Fibroblast of lung (primary cell): ENCODE measurements around the gene PPP3R2. TPM values are rescaled to one million over a fixed set of nuclear protein-coding genes. Genes with fewer than 3 reads are reported as not detected.

Source experiments
- DNase-seq, 2 donors: peaks; one replicate each; pipeline versions ENCODE4 v3.0.0 to v3.0.0-alpha.2; 2010; ENCODE audit warnings: low read depth in 2 of 2
- H2AFZ ChIP-seq: 2 replicates; pipeline ENCODE4 v1.5.1; 2012; ENCODE audit warnings: low read length, control low read depth, inconsistent platforms
- H3K27ac ChIP-seq: 2 replicates; pipeline ENCODE4 v1.5.1; 2011; ENCODE audit warnings: low read length, control low read depth; ENCODE audit not compliant: insufficient read depth
- H3K27me3 ChIP-seq: 2 replicates; pipeline ENCODE4 v1.5.1; 2011; ENCODE audit warnings: mild to moderate bottlenecking, low read length; ENCODE audit not compliant: control insufficient read depth, insufficient read depth
- H3K36me3 ChIP-seq: 2 replicates; pipeline ENCODE4 v1.5.1; 2011; ENCODE audit warnings: low read length; ENCODE audit not compliant: control insufficient read depth, insufficient read depth
- H3K4me1 ChIP-seq: 2 replicates; pipeline ENCODE4 v1.5.1; 2011; ENCODE audit warnings: low read length; ENCODE audit not compliant: control insufficient read depth, insufficient read depth; ENCODE audit errors: extremely low read depth
- H3K4me2 ChIP-seq: 2 replicates; pipeline ENCODE4 v1.5.1; 2011; ENCODE audit warnings: low read length, control low read depth; ENCODE audit not compliant: insufficient read depth; ENCODE audit errors: extremely low read depth
- H3K4me3 ChIP-seq, 4 experiments: fragments of 200-600 bp in 1 of 4; sonication (generic) in 1 of 4; replicated peaks in 1 of 4; 2 replicates each; pipeline ENCODE4 v1.5.1; 2011 to 2016; ENCODE audit warnings: low read length in 4 of 4, low read depth in 3 of 4, mild to moderate bottlenecking in 3 of 4, control low read depth in 2 of 4, inconsistent platforms in 1 of 4, mixed read lengths in 1 of 4; ENCODE audit not compliant: insufficient read depth in 1 of 4; ENCODE audit errors: control extremely low read depth in 1 of 4
- H3K79me2 ChIP-seq: 2 replicates; pipeline ENCODE4 v1.5.1; 2012; ENCODE audit warnings: mild to moderate bottlenecking, low read length, inconsistent platforms; ENCODE audit not compliant: control insufficient read depth, insufficient read depth
- H3K9ac ChIP-seq: 2 replicates; pipeline ENCODE4 v1.5.1; 2011; ENCODE audit warnings: mild to moderate bottlenecking, low read length, control low read depth; ENCODE audit not compliant: insufficient read depth
- H3K9me3 ChIP-seq: 2 replicates; pipeline ENCODE4 v1.5.1; 2012; ENCODE audit warnings: low read depth, low read length; ENCODE audit not compliant: control insufficient read depth, insufficient read depth
- H4K20me1 ChIP-seq: 2 replicates; pipeline ENCODE4 v1.5.1; 2011; ENCODE audit warnings: low read length; ENCODE audit not compliant: control insufficient read depth, insufficient read depth; ENCODE audit errors: extremely low read depth
- EZH2 ChIP-seq: IDR thresholded peaks from 2 replicates; pipeline ENCODE4 v1.5.1; 2012; ENCODE audit warnings: low read length, control low read depth, mild to moderate bottlenecking; ENCODE audit errors: missing control alignments
- polyA minus RNA-seq: library from RNA; depleted of rRNA, polyadenylated mRNA; stranded (reverse); fragments of >200 nt; gene quantifications from 2 replicates; pipeline ENCODE4 v1.2.3, GENCODE V29; 2011; ENCODE audit warnings: low replicate concordance
- polyA plus RNA-seq, 2 donors: library from polyadenylated mRNA; depleted of rRNA in 1 of 2; stranded (reverse) in 1 of 2; unstranded in 1 of 2; fragments of >200 nt; gene quantifications; 2 replicates each; pipeline ENCODE4 v1.2.1, GENCODE V29; 2011 to 2012; ENCODE audit warnings: missing spikeins in 1 of 2
- total RNA-seq: library from RNA; depleted of rRNA; stranded (reverse); fragments of >200 nt; gene quantifications from 2 replicates; pipeline ENCODE4 v1.2.1, GENCODE V29; 2014
- TF ChIP-seq, protein P1 (sequence below), 2 donors: IDR thresholded peaks in 1 of 2; conservative IDR thresholded peaks in 1 of 2; 1 replicate in 1 of 2; 2 replicates in 1 of 2; pipeline ENCODE4 v1.5.1; 2011 to 2012; ENCODE audit warnings: low read length in 2 of 2, control low read depth in 1 of 2, inconsistent platforms in 1 of 2, low read depth in 1 of 2, mild to moderate bottlenecking in 1 of 2

PPP3R2 gene, protein sequence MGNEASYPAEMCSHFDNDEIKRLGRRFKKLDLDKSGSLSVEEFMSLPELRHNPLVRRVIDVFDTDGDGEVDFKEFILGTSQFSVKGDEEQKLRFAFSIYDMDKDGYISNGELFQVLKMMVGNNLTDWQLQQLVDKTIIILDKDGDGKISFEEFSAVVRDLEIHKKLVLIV
- not detected in 2 replicates for total RNA-seq
- not detected in 2 replicates for polyA plus RNA-seq
- not detected in 2 replicates for polyA plus RNA-seq (2012)
- not detected in 2 replicates for polyA minus RNA-seq

DNA sequence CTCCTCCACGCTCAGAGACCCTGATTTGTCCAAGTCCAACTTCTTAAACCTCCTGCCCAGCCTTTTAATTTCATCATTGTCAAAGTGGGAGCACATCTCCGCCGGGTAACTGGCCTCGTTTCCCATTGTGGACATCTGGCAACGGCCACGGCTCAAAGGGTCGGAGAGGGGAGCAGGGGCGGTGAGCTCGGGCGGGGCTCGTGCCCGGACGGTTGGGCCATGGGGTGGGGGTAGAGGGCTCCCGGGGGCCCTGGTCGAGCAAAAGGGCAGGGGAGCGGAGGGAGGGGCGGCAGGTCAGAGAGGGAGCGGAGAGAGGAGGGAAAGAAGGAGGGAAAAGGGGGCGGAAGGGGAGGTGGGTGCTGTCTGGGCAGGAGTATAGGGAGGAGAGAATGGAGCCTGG, at the start of gene PPP3R2:
Gene PPP3R2 (minus strand): TSS at position 174 of the 400 bp plus-strand sequence. CDS start 48 bp downstream, at position 126.
- Histone ChIP-seq H3K4me3 (no peak within 1 kb of the TSS), H3K79me2 (no peaks in the 10 kb centered on the region), H3K4me2 (no peak within 1 kb of the TSS), H3K27me3 (no peaks in the 10 kb centered on the region), H2AFZ (no peak within 1 kb of the TSS), H4K20me1 (no peaks in the 10 kb centered on the region), H3K36me3 (no peaks in the 10 kb centered on the region), H3K9me3 (no peaks in the 10 kb centered on the region), H3K4me1 (no peaks in the 10 kb centered on the region), H3K9ac (no peak within 1 kb of the TSS), H3K27ac (no peak within 1 kb of the TSS)
- DNase-seq = no peak
- TF ChIP-seq EZH2 = no peak
- TF ChIP-seq, protein P1, sequence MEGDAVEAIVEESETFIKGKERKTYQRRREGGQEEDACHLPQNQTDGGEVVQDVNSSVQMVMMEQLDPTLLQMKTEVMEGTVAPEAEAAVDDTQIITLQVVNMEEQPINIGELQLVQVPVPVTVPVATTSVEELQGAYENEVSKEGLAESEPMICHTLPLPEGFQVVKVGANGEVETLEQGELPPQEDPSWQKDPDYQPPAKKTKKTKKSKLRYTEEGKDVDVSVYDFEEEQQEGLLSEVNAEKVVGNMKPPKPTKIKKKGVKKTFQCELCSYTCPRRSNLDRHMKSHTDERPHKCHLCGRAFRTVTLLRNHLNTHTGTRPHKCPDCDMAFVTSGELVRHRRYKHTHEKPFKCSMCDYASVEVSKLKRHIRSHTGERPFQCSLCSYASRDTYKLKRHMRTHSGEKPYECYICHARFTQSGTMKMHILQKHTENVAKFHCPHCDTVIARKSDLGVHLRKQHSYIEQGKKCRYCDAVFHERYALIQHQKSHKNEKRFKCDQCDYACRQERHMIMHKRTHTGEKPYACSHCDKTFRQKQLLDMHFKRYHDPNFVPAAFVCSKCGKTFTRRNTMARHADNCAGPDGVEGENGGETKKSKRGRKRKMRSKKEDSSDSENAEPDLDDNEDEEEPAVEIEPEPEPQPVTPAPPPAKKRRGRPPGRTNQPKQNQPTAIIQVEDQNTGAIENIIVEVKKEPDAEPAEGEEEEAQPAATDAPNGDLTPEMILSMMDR (conservative IDR thresholded peaks at IDR 0.05 in 1 of 2, IDR thresholded peaks at IDR 0.05 in 1 of 2; ENCODE audit: low read depth in 1 of 2, low read length in 2 of 2) = no peak

DNA sequence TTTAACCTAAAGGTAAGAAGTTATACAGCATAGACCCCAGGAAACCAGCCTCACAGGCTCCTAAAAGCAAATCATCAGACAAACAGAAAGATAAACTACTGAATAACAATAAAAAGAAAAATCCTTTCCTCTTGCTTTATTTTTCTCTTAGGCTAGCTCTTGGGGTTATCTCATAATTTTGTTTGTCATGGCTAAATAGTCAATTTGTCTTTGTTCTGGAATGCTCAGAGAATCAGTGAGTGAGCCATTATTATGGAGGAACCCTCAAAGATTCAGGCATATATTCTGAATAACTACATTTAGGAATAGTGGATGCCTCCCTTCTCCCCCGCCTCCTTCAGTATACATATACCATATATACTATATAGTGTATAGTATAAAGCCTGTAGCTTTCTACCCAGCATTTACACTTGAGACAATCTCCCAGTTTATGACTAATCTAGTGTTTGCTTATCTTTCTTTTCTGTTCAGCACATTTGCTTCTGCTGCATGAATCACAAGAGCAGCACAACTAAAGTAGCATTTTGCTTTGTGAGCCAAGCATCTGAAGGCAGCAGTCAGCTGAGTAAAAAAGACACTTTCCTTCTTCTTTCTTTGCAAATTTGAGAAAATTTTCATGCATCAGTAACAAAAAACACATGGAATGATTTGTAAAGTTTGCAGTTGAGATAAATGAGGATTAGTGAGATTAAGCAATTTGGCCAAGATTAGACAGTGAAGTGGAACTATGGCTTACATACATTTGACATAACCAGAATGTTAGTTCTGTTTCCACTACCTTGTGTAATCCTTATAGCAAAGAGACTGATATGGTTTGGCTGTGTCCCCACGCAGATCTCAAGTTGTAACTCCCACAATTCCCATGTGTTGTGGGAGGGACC, 45.3 kb upstream of the PPP3R2 start:
- H3K36me3 ChIP-seq = no peaks in the 10 kb centered on the region
- no peak overlapping the region for H2AFZ ChIP-seq
- DNase-seq = no peak
- no peak for TF ChIP-seq EZH2
- TF ChIP-seq, protein P1 (conservative IDR thresholded peaks at IDR 0.05 in 1 of 2, IDR thresholded peaks at IDR 0.05 in 1 of 2; ENCODE audit: low read depth in 1 of 2, low read length in 2 of 2) = no peak
- H3K27ac ChIP-seq = no peak overlapping the region
- H3K4me2 ChIP-seq = no peak overlapping the region
- H3K9me3 ChIP-seq = no peaks in the 10 kb centered on the region
- H3K79me2 ChIP-seq = no peaks in the 10 kb centered on the region
- H4K20me1 ChIP-seq = no peaks in the 10 kb centered on the region
- no peaks in the 10 kb centered on the region for H3K4me1 ChIP-seq
- H3K27me3 ChIP-seq = no peaks in the 10 kb centered on the region
- H3K4me3 ChIP-seq = no peak overlapping the region
- no peak overlapping the region for H3K9ac ChIP-seq

DNA sequence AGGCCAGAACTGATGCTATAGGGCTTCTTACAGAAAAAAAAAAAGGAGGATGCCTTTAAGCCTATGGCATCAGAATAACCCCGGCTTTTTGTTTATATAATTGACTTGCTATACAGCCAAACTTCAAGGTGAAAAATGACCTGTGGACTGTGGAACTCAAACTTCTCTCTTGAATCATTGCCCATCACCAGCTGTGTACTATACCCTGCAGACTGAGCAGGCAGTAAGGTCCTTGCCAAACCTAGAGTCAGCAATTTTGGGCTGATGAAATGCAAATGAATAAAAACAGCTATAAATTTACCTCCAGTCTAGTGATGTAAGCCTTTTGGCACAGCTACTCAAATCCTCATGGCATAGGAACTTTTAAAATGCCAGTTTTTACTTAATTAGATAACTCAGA, 44.5 kb upstream of the PPP3R2 start:
- H3K9ac ChIP-seq = no peak overlapping the region
- TF ChIP-seq EZH2 = no peak
- TF ChIP-seq, protein P1 (conservative IDR thresholded peaks at IDR 0.05 in 1 of 2, IDR thresholded peaks at IDR 0.05 in 1 of 2; ENCODE audit: low read depth in 1 of 2, low read length in 2 of 2) = no peak
- H3K4me2 ChIP-seq = no peak overlapping the region
- no peak overlapping the region for H3K27ac ChIP-seq
- no peak overlapping the region for H2AFZ ChIP-seq
- no peaks in the 10 kb centered on the region for H4K20me1 ChIP-seq
- DNase-seq = peak; percentile 1 to 3
- H3K4me1 ChIP-seq = no peaks in the 10 kb centered on the region
- no peaks in the 10 kb centered on the region for H3K27me3 ChIP-seq
- no peaks in the 10 kb centered on the region for H3K36me3 ChIP-seq
- no peaks in the 10 kb centered on the region for H3K9me3 ChIP-seq
- H3K79me2 ChIP-seq = no peaks in the 10 kb centered on the region
- no peak overlapping the region for H3K4me3 ChIP-seq
